Activated naive CD4-positive, alpha-beta T cell treated with anti-CD3 and anti-CD28 coated beads, Interleukin-2, amount 10 ng/mL, durations not matched to agents 7 days and 5 days (primary cell): ENCODE measurements around the gene STAG1.
"Not testable (repeated sequence)": the region's sequence is repeated elsewhere in the genome, so short reads cannot be mapped to it uniquely, and the experiment has no call there.

Source experiments
- CTCF ChIA-PET: fragments of 350-600 bp; sonication (Branson Sonifier 250); formaldehyde crosslinking; loops from one replicate; lab custom pipeline; 2021; ENCODE audit warnings: antibody characterized with exemption; lab: Charles Lee
- DNase-seq: peaks from one replicate; pipeline ENCODE4 v3.0.0-alpha.2; 2020
- H3K27ac Mint-ChIP-seq: one replicate; pipeline ENCODE4 v1.8.0; 2021; ENCODE audit warnings: mild to moderate bottlenecking, moderate library complexity, mixed read lengths
- H3K27me3 Mint-ChIP-seq: one replicate; pipeline ENCODE4 v1.8.0; 2021; ENCODE audit warnings: mild to moderate bottlenecking, mixed read lengths
- H3K36me3 Mint-ChIP-seq: one replicate; pipeline ENCODE4 v1.8.0; 2021; ENCODE audit warnings: mixed read lengths
- H3K4me1 Mint-ChIP-seq: one replicate; pipeline ENCODE4 v1.8.0; 2021; ENCODE audit warnings: mixed read lengths
- H3K4me3 Mint-ChIP-seq: one replicate; pipeline ENCODE4 v1.8.0; 2021; ENCODE audit warnings: mild to moderate bottlenecking, moderate library complexity, mixed read lengths
- H3K9me3 Mint-ChIP-seq: one replicate; pipeline ENCODE4 v1.8.0; 2021; ENCODE audit warnings: mixed read lengths

The STAG1 gene

GRCh38 chr3:136505676-136506075, 246.5 kb downstream of the STAG1 start:
- H3K4me1 Mint-ChIP-seq: no peaks in the 10 kb centered on the region

DNA sequence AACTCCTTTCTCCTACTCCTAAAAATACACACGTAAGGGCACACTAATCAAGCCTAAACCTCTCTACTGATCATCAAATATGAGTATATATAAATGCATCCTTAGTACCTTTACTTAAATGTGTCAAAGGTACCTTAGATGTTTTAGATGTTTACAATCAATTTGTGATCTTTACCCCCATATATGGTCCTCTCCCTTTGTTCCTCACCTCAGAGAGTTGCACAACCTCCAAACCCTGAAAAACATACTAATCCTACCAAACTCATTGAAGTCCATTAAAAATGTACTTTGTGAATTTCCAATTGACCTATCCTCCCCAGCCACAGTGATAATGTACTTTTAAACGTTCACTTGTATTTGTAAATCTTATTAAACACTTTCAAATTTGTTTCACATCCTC, 249.1 kb downstream of the STAG1 start:
- Mint-ChIP-seq H3K27me3 (no peaks in the 10 kb centered on the region), H3K9me3 (no peaks in the 10 kb centered on the region), H3K4me1 (no peaks in the 10 kb centered on the region), H3K36me3 (peaks cover 6% of the 10 kb centered on the region), H3K4me3 (no peak overlapping the region), H3K27ac (peak overlapping the region; percentile 9)
- CTCF ChIA-PET: no interaction called here
- no peak for DNase-seq

More at GRCh38 chr3:136505676-136506075, 246.5 kb downstream of the STAG1 start:
- Mint-ChIP-seq H3K9me3 (no peaks in the 10 kb centered on the region), H3K4me3 (no peak overlapping the region), H3K27me3 (no peaks in the 10 kb centered on the region), H3K36me3 (peaks cover 6% of the 10 kb centered on the region), H3K27ac (no peak overlapping the region)
- CTCF ChIA-PET: interaction anchor here (1.2 kb wide), 1 partner anchor 22 kb away, joined by 3 read pairs; no protein-coding TSS in a partner anchor
- DNase-seq: no peak

DNA sequence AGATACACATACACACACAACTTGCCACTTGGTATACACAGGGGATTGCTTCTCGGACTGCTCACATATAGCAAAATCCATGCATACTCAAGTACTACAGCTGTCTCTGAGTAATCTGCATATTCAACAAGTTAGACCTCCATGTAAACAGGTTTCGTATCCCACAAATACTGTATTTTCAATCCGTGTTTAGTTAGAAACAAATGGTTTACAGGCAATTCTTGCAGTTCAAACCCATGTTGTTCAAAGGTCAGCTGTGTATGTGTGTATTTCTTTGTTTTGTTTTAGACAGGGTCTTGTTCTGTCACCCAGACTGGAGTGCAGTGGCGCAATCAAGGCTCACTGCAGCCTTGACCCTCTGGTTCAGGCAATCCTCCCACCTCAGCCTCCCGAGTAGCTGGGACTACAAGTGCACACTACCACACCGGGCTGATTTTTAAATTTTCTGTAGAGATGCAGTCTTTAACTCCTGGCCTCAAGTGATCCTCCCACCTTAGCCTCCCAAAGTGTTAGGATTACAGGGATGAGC, 253.2 kb downstream of the STAG1 start:
- CTCF ChIA-PET: no interaction called here
- Mint-ChIP-seq H3K36me3 (peaks cover 16% of the 10 kb centered on the region), H3K27ac (no peak overlapping the region), H3K9me3 (no peaks in the 10 kb centered on the region), H3K4me3 (no peak overlapping the region), H3K4me1 (no peaks in the 10 kb centered on the region), H3K27me3 (no peaks in the 10 kb centered on the region)
- DNase-seq: no peak

DNA sequence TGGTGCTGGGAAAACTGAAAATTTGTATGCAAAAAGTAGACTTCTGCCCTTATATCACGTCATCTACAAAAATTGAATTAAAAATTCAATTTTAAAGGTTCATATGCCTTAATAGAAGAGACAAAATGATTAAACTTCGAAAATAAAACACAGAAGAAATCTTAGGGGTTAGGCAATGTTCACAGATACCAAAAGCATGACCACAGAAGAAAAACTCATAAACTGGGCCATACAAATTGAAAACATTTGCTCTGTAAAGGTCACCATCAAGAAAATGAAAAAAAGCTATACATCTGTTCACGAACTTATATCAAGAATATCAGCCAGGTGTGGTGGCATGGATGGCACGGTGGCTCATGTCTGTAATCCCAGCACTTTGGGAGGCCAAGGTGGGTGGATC, 257.0 kb downstream of the STAG1 start:
- Mint-ChIP-seq H3K4me1 (no peaks in the 10 kb centered on the region), H3K36me3 (peaks cover 39% of the 10 kb centered on the region), H3K4me3 (no peak overlapping the region), H3K9me3 (no peaks in the 10 kb centered on the region), H3K27me3 (no peaks in the 10 kb centered on the region), H3K27ac (no peak overlapping the region)
- CTCF ChIA-PET: no interaction called here
- DNase-seq: no peak

DNA sequence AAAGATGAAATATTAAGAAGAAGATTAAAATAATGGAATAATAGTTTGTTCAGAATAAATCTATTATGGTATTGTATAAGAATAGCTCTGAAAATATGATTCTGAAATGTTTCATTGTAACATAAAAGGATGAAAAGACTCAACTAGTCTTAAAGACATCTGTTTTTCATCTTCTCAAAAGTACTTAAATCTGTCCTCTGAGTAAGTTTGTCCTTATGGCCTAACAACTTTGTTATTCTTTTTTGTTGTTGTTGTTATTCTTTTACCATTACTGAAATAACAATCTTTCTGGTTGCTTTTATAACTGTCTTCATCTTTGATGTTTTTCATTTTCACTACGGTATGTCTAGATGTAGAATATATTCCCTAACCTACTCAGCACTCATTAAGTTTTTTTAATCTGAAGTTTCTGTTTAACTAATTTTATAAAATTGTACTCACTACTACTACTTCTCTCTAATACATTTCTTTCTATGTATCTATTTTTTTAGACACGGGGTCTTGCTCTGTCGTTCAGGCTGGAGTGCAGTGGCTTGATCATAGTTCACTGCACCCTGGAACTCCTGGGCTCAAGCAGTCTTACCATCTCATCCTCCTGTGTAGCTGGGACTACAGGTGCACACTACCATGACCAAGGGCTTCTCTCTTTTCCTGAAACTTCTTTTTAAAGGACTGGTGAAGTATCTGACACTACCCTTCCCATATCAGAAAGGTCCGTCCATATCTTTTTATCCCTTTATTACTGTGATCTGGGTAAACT, 261.4 kb downstream of the STAG1 start:
- Mint-ChIP-seq H3K4me1 (no peaks in the 10 kb centered on the region), H3K4me3 (no peak overlapping the region), H3K9me3 (no peaks in the 10 kb centered on the region), H3K27ac (no peak overlapping the region), H3K36me3 (peaks cover 53% of the 10 kb centered on the region), H3K27me3 (no peaks in the 10 kb centered on the region)
- CTCF ChIA-PET: interaction anchor here (1.5 kb wide), 1 partner anchor 17 kb away, joined by 3 read pairs; no protein-coding TSS in a partner anchor
- no peak for DNase-seq

DNA sequence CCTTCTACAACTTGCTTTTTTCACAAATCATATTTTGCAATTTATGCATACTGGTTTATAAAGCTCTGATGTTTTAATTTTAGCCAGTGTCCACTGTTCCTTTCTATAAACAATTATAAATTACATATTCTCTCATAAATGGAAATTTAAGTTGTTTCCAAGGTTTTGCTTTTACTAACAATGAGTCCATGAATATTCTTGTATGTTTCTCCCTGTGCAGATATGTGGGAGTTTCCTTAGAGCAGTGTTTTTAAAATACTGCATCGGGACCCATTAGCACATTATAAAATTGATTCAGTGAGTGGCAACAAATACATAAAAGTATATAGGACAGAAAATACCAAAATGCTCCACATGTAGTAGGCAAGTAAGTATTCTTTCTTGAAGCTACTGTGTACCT, 266.4 kb downstream of the STAG1 start:
- Mint-ChIP-seq H3K27me3 (no peaks in the 10 kb centered on the region), H3K36me3 (peaks cover 29% of the 10 kb centered on the region), H3K27ac (no peak overlapping the region), H3K4me3 (no peak overlapping the region), H3K9me3 (peaks cover 4% of the 10 kb centered on the region), H3K4me1 (no peaks in the 10 kb centered on the region)
- CTCF ChIA-PET: no interaction called here
- no peak for DNase-seq

DNA sequence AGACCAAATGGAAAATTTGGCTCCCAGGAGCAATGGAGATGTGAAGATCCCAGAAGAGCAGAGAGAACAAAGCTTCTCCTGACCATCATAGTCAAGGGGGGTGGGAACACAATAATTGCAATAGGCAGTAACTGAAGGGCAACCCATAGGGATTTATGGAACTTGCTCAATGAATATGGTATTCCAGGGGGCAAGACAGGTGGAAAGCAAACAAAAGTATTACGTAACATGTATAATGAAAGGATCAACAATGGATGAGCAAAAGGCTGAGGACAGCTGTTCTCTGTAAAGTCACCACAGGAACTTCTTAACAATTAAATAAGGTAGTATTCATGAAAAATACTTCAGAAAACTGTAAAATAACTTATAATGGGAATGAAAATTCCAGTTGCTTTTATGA, 275.9 kb downstream of the STAG1 start:
- H3K4me3 Mint-ChIP-seq: no peak overlapping the region
- DNase-seq: no peak
- H3K27me3 Mint-ChIP-seq: no peaks in the 10 kb centered on the region
- no peaks in the 10 kb centered on the region for H3K9me3 Mint-ChIP-seq
- H3K27ac Mint-ChIP-seq: no peak overlapping the region
- H3K36me3 Mint-ChIP-seq: peaks cover 22% of the 10 kb centered on the region
- CTCF ChIA-PET: no interaction called here
- no peaks in the 10 kb centered on the region for H3K4me1 Mint-ChIP-seq

- CTCF ChIA-PET, H3K27ac Mint-ChIP-seq, H3K9me3 Mint-ChIP-seq, H3K4me1 Mint-ChIP-seq, DNase-seq, H3K4me3 Mint-ChIP-seq, H3K27me3 Mint-ChIP-seq: not testable (repeated sequence)
- peaks cover 36% of the 10 kb centered on the region for H3K36me3 Mint-ChIP-seq
Observed at GRCh38 chr3:136474876-136475275, 277.3 kb downstream of the STAG1 start.

DNA sequence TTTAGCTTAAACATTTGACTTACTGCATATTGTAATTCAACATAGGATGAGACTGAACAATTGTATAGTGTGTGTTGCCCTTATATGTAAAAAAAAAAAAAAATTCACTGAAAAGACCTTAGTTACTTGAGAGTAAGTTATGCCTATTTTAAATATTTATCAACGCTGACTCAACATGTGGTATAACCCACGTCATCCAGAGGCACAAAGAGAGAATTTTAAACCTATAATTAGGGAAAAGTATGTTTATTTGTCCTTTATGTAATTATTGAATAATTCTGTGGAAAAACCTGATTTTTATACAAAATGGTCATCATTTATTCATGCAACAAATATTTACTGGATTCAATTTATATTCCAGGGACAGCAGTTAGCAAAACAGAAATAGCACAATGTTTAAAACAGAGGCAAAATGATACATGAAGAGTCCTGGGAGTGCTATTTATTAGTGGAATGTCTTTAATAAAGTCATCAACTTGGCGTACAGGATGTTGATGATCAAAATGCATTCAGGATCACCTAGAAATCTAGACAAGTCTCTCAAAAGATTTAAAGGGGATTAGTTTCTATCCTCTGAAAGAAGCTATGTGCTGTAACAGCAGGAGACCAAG, 278.4 kb downstream of the STAG1 start:
- H3K36me3 Mint-ChIP-seq: peaks cover 40% of the 10 kb centered on the region

GRCh38 chr3:136465296-136465695, 286.9 kb downstream of the STAG1 start:
- H3K27ac Mint-ChIP-seq: no peak overlapping the region
- H3K4me3 Mint-ChIP-seq: no peak overlapping the region
- peaks cover 17% of the 10 kb centered on the region for H3K9me3 Mint-ChIP-seq
- no peaks in the 10 kb centered on the region for H3K4me1 Mint-ChIP-seq
- no peak for DNase-seq
- peaks cover 62% of the 10 kb centered on the region for H3K36me3 Mint-ChIP-seq
- CTCF ChIA-PET: interaction anchor here (0.7 kb wide), 1 partner anchor 287 kb away, joined by 3 read pairs; no protein-coding TSS in a partner anchor
- H3K27me3 Mint-ChIP-seq: no peaks in the 10 kb centered on the region

More for the DNA sequence above, 278.4 kb downstream of the STAG1 start:
- DNase-seq: no peak
- H3K9me3 Mint-ChIP-seq: no peaks in the 10 kb centered on the region
- H3K4me3 Mint-ChIP-seq: no peak overlapping the region
- no peaks in the 10 kb centered on the region for H3K4me1 Mint-ChIP-seq
- H3K27me3 Mint-ChIP-seq: no peaks in the 10 kb centered on the region
- CTCF ChIA-PET: no interaction called here
- no peak overlapping the region for H3K27ac Mint-ChIP-seq

GRCh38 chr3:136464502-136464901, 287.7 kb downstream of the STAG1 start:
- no peak overlapping the region for H3K27ac Mint-ChIP-seq
- H3K9me3 Mint-ChIP-seq: peaks cover 17% of the 10 kb centered on the region
- H3K27me3 Mint-ChIP-seq: no peaks in the 10 kb centered on the region
- no peaks in the 10 kb centered on the region for H3K4me1 Mint-ChIP-seq
- DNase-seq: no peak
- CTCF ChIA-PET: interaction anchor here (0.7 kb wide), 1 partner anchor 288 kb away, joined by 3 read pairs; no protein-coding TSS in a partner anchor
- no peak overlapping the region for H3K4me3 Mint-ChIP-seq
- H3K36me3 Mint-ChIP-seq: peaks cover 61% of the 10 kb centered on the region

DNA sequence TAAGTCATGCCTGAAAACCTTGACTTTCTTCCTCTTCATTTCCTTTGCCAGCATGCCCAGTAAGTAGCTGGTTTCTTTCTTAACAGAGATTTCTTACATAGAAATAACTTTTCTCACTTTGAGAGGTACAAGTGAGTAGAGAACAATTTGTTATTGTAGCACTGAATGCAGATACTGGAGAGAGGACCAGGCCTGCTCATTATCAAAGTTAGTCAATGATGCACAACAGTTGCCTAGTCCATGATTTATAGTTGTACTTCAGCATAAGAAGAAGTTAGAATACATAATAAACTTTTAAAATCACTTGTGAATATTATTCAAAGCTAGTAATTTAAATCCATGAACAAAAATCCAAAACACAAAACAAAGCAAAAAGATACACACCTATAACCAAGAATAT, 289.0 kb downstream of the STAG1 start:
- CTCF ChIA-PET: no interaction called here
- H3K36me3 Mint-ChIP-seq: peaks cover 67% of the 10 kb centered on the region
- H3K27ac Mint-ChIP-seq: no peak overlapping the region

DNA sequence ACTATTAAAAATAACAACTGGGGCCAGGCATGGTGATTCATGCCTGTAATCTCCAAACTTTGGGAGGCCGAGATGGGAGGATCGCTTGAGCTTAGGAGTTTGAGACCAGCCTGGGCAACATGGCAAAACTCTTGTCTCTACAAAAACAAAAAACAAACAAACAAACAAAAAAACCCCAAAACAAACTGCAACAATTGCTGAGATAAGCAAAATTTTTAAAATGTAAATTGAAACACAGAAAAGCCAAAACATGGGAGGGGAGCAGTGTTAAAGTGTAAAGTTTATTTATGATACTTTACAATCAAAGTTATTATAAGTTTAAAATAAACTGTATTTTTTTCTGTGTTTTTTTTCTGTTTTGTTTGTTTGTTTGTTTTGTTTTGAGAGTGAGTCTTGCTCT, 294.4 kb downstream of the STAG1 start:
- peaks cover 41% of the 10 kb centered on the region for H3K9me3 Mint-ChIP-seq
- H3K27ac Mint-ChIP-seq: no peak overlapping the region
- no peak overlapping the region for H3K4me3 Mint-ChIP-seq
- H3K27me3 Mint-ChIP-seq: no peaks in the 10 kb centered on the region
- H3K36me3 Mint-ChIP-seq: peaks cover 67% of the 10 kb centered on the region
- CTCF ChIA-PET: no interaction called here
- H3K4me1 Mint-ChIP-seq: no peaks in the 10 kb centered on the region
- no peak for DNase-seq

More for the DNA sequence above, 289.0 kb downstream of the STAG1 start:
- peaks cover 19% of the 10 kb centered on the region for H3K9me3 Mint-ChIP-seq
- H3K27me3 Mint-ChIP-seq: no peaks in the 10 kb centered on the region
- DNase-seq: no peak
- H3K4me3 Mint-ChIP-seq: no peak overlapping the region
- H3K4me1 Mint-ChIP-seq: no peaks in the 10 kb centered on the region

- no peak overlapping the region for H3K4me3 Mint-ChIP-seq
- no peak for DNase-seq
- H3K9me3 Mint-ChIP-seq: peaks cover 36% of the 10 kb centered on the region
- no peaks in the 10 kb centered on the region for H3K4me1 Mint-ChIP-seq
- no peaks in the 10 kb centered on the region for H3K27me3 Mint-ChIP-seq
- peaks cover 59% of the 10 kb centered on the region for H3K36me3 Mint-ChIP-seq
- CTCF ChIA-PET: no interaction called here
- H3K27ac Mint-ChIP-seq: no peak overlapping the region
Observed at GRCh38 chr3:136456196-136456595, 296.0 kb downstream of the STAG1 start.

- Mint-ChIP-seq H3K27ac (no peak overlapping the region), H3K27me3 (no peaks in the 10 kb centered on the region), H3K4me3 (no peak overlapping the region), H3K36me3 (peaks cover 21% of the 10 kb centered on the region), H3K9me3 (no peaks in the 10 kb centered on the region), H3K4me1 (no peaks in the 10 kb centered on the region)
- no peak for DNase-seq
- CTCF ChIA-PET: no interaction called here
Observed at GRCh38 chr3:136444581-136444980, 307.6 kb downstream of the STAG1 start.
